Ovary (tissue), 9 donors: ENCODE results near the gene KCNQ5. TPM values are rescaled to one million over a fixed set of nuclear protein-coding genes. Genes with fewer than 3 reads are reported as not detected.

Experiments
- DNase-seq, 5 donors: peaks; one replicate each; pipeline ENCODE4 v3.0.0-alpha.2; 2019 to 2020
- H3K27ac ChIP-seq, 2 donors: fragments of 200-600 bp; one replicate each; pipeline versions ENCODE4 v1.5.1 to v1.8.0; 2019 to 2022
- H3K27me3 ChIP-seq: fragments of 200-600 bp; one replicate; pipeline ENCODE4 v1.8.0; 2022
- H3K36me3 ChIP-seq: fragments of 200-600 bp; sonication (generic); one replicate; pipeline ENCODE4 v1.5.1; 2019
- H3K4me1 ChIP-seq: one replicate; pipeline ENCODE4 v1.8.1; 2013; ENCODE audit warnings: mild to moderate bottlenecking, moderate library complexity; ENCODE audit not compliant: insufficient read depth
- H3K4me3 ChIP-seq: fragments of 200-600 bp; sonication (generic); one replicate; pipeline ENCODE4 v1.5.1; 2017
- H3K9me3 ChIP-seq, 2 donors: fragments of 200-600 bp in 1 of 2; sonication (generic) in 1 of 2; one replicate each; pipeline versions ENCODE4 v1.5.1 to v1.8.1; 2013 to 2019; ENCODE audit warnings: mild to moderate bottlenecking in 1 of 2, moderate library complexity in 1 of 2
- EP300 ChIP-seq: sonication (generic); formaldehyde crosslinking; IDR thresholded peaks from one replicate; pipeline ENCODE4 v1.6.1; 2017; ENCODE audit warnings: antibody characterized with exemption
- POLR2A ChIP-seq: fragments of 450-650 bp; IDR thresholded peaks from one replicate; pipeline ENCODE4 v1.6.1; 2017; ENCODE audit warnings: antibody characterized with exemption, mild to moderate bottlenecking, moderate library complexity
- WGBS, 3 donors: extraction: QIAGEN DNeasy Blood & Tissue Kit in 1 of 3; methylation state at CpG; one replicate each; pipeline versions ENCODE4 v1.1.5 to v1.1.7; 2013 to 2017; 5-methylcytosine and 5-hydroxymethylcytosine counted together
- intact Hi-C, 4 donors: fragments of 100-400 bp; cut with DNase I; formaldehyde crosslinking; loops; one replicate each; pipeline versions ENCODE4 v1.11.0 to v1.15.1; 2022 to 2023
- polyA plus RNA-seq, 2 donors: library from polyadenylated mRNA; stranded (reverse); fragments of 200-250 nt in 1 of 2; fragments of 350-450 nt in 1 of 2; fragmentation: Illumina TruSeq in 1 of 2; extraction: RNeasy Lipid Tissue Mini Kit (QIAGEN cat#74804) in 1 of 2; gene quantifications; one replicate each; pipeline ENCODE4 v1.2.3, GENCODE V29; 2013 to 2014
- total RNA-seq, 7 donors: library from RNA; depleted of rRNA in 2 of 7; stranded (reverse); fragments of >200 nt in 2 of 7; fragmentation: NEBNext Ultra II Directional in 3 of 7; extraction: Animal tissue kit (Norgen Biotek cat#: 25700) in 3 of 7; gene quantifications; one replicate each; pipeline versions ENCODE4 v1.1.0 to v1.2.4, GENCODE V29; 2016 to 2023
- TF ChIP-seq, protein P1 (sequence below), 3 donors: fragments of 450-650 bp in 2 of 3; fragments of 200-600 bp in 1 of 3; IDR thresholded peaks; one replicate each; pipeline versions ENCODE4 v1.5.1 to v1.8.0; 2016 to 2022; ENCODE audit warnings: antibody characterized with exemption in 3 of 3, mild to moderate bottlenecking in 1 of 3
- donor health status: DM: no; HTN: no; CAD: no; lungs with moderate emphysema.
- donor health status: DM: no; HTN: no; CAD: no.
- donor health status: Bipolar disorder and iron deficiency.
- donor health status: DM: yes; HTN: yes; CAD: no.
- donor health status: DM: no; HTN: no; CAD: no.
- donor health status: DM: yes; HTN: yes; CAD: no.

Gene KCNQ5
- total and polyA plus RNA-seq, 9 donors = 0.02 to 0.80 (median 0.15) TPM; not detected in 2

DNA sequence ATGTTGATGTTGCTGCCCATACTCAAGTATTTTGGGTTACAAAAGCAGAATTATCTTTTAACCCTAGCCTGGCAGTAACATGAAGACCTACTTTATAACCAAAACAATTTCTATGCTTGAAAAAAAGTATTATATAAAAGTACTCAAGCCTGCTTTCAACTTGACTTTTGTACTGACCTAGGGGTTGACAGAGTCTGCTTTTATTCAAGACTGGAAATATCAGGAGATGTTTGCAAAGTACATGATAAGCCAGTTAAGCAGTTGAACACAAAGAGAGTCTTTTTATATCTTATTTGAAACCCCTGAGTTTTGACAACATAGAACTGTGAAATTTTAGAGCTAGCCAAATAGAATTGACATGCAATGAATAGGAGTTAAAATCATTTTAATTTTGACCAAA lies 159.8 kb downstream of the KCNQ5 start:
- Histone ChIP-seq H3K9me3 (no peaks in the 10 kb centered on the region), H3K27me3 (no peaks in the 10 kb centered on the region), H3K4me1 (no peaks in the 10 kb centered on the region), H3K36me3 (no peaks in the 10 kb centered on the region), H3K4me3 (no peak overlapping the region), H3K27ac (no peak overlapping the region)
- no peak for DNase-seq
- intact Hi-C loops = no loop called here
- no peak for TF ChIP-seq POLR2A
- TF ChIP-seq, protein P1, sequence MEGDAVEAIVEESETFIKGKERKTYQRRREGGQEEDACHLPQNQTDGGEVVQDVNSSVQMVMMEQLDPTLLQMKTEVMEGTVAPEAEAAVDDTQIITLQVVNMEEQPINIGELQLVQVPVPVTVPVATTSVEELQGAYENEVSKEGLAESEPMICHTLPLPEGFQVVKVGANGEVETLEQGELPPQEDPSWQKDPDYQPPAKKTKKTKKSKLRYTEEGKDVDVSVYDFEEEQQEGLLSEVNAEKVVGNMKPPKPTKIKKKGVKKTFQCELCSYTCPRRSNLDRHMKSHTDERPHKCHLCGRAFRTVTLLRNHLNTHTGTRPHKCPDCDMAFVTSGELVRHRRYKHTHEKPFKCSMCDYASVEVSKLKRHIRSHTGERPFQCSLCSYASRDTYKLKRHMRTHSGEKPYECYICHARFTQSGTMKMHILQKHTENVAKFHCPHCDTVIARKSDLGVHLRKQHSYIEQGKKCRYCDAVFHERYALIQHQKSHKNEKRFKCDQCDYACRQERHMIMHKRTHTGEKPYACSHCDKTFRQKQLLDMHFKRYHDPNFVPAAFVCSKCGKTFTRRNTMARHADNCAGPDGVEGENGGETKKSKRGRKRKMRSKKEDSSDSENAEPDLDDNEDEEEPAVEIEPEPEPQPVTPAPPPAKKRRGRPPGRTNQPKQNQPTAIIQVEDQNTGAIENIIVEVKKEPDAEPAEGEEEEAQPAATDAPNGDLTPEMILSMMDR (IDR thresholded peaks at IDR 0.05) = no peak
- TF ChIP-seq EP300 = no peak

DNA sequence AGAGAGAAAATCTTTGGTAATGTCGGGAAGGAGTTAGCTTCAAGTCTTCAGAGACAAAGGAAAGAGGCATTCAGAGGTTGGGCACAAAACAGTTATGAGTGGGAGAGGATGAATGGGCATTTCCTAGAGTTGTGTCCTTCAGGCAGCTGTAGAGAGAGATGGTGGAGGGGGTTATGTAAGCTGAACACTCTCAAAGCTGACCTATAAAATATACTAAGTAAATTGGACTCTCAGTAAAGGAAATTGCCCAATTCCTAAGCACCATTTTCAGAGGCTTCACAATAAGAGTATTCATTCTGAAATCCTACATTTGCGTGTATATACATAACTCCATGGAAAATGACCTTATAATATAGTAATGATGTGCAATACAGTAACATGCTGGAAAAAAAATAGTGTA lies 161.2 kb downstream of the KCNQ5 start:
- no peak for DNase-seq
- intact Hi-C loops = no loop called here
- no peaks in the 10 kb centered on the region for H3K36me3 ChIP-seq
- WGBS, 3 donors = 83 to 88% (median 86%) methylated on average over 2 of the region's 2 CpGs
- no peaks in the 10 kb centered on the region for H3K4me1 ChIP-seq
- H3K27me3 ChIP-seq = no peaks in the 10 kb centered on the region
- no peak overlapping the region for H3K4me3 ChIP-seq
- H3K27ac ChIP-seq = no peak overlapping the region
- TF ChIP-seq POLR2A = no peak
- no peak for TF ChIP-seq EP300
- TF ChIP-seq, protein P1 (IDR thresholded peaks at IDR 0.05) = no peak
- no peaks in the 10 kb centered on the region for H3K9me3 ChIP-seq

DNA sequence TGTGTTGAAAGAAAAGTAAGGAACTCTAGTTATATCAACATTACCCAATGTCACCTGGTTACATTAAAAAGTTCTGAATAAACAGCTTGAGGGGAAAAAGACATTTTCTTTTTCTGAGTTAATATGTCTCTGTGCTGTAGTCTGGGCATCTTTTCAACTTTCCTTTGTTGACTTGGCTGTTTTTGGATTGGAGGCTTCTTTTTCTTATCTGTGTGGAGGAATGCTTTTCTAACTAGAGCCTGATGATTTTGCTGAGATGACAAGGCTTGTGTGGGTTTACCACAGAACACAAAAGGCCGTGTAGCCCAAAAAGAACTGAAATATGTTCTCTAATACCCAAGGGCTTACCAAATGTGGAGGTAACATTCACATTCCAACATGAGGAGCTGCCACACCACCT lies 161.8 kb downstream of the KCNQ5 start:
- Histone ChIP-seq H3K4me3 (no peak overlapping the region), H3K9me3 (no peaks in the 10 kb centered on the region), H3K27ac (no peak overlapping the region), H3K4me1 (no peaks in the 10 kb centered on the region), H3K27me3 (no peaks in the 10 kb centered on the region), H3K36me3 (no peaks in the 10 kb centered on the region)
- 7 to 9% (median 8%) methylated on average over 1 of the region's 1 CpG for WGBS, 3 donors
- TF ChIP-seq EP300 (no peak), POLR2A (no peak)
- TF ChIP-seq, protein P1 (IDR thresholded peaks at IDR 0.05) = no peak
- no peak for DNase-seq
- intact Hi-C loops = no loop called here

DNA sequence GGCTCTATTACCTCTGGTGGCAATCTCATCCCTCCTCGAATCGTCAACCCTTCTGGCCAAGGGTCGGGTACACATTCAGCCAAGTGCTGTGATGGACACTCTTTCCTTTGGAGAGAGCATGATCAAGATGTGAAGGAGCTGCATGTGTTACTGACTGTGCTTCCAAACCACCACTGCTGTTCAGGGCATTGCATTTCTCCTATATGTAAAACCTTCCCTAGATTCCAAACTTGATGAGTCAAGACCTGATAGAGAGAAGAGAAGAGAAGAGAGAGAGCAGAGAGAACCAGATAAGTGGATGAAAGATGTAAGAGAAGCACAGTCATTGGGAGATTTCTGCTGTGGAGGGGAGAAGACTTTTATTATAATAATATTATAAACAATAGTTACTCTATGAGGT lies 162.2 kb downstream of the KCNQ5 start:
- 65 to 82% (median 80%) methylated on average over 3 of the region's 3 CpGs for WGBS, 3 donors
- no peak overlapping the region for H3K27ac ChIP-seq

More for the DNA sequence above, 162.2 kb downstream of the KCNQ5 start:
- H3K27me3 ChIP-seq = no peaks in the 10 kb centered on the region
- H3K4me1 ChIP-seq = no peaks in the 10 kb centered on the region
- intact Hi-C loops = no loop called here
- TF ChIP-seq EP300 (no peak), POLR2A (no peak)
- TF ChIP-seq, protein P1 (IDR thresholded peaks at IDR 0.05) = no peak
- H3K36me3 ChIP-seq = no peaks in the 10 kb centered on the region
- DNase-seq = no peak
- H3K4me3 ChIP-seq = no peak overlapping the region
- no peaks in the 10 kb centered on the region for H3K9me3 ChIP-seq
